Heart left ventricle (tissue), 13 donors: Measurements from ENCODE around the gene SELENOO.

ENCODE experiments used
- CTCF ChIP-seq, 12 donors: fragments of 200-600 bp; sonication (generic) in 4 of 12; IDR thresholded peaks; one replicate each; pipeline versions ENCODE4 v1.5.0 to v1.8.0; 2018 to 2022; ENCODE audit warnings: antibody characterized with exemption in 12 of 12, mild to moderate bottlenecking in 5 of 12
- POLR2A ChIP-seq, 2 donors: fragments of 450-650 bp; IDR thresholded peaks; one replicate each; pipeline ENCODE4 v1.6.1; 2017; ENCODE audit warnings: antibody characterized with exemption in 2 of 2, mild to moderate bottlenecking in 2 of 2, moderate library complexity in 2 of 2
- donor health status: ischemic (EF 13 %, LVEDD 7.1; RV severe dilation, severe dysfunction).
- donor health status: DM: no; HTN: yes; CAD: no.
- donor health status: DM: no; HTN: no; CAD: no.
- donor health status: ischemic (EF 25% LVEDD 6.9; RV normal size, moderate dysfunction).
- donor health status: ischemic (EF 25% LVEDD 5.7; RV mildly dilated, moderate dysfunction).
- donor health status: ischemic (EF 35%, LVEDD 5.7; RV mildly dilated, moderate dysfunction).
- donor health status: nonischemic (EF 11% LVEDD 7.7; RV severe dilation, severe dysfunction).
- donor health status: DM: yes; HTN: yes; CAD: no.
- donor health status: PGD.
- donor health status: ischemic (EF 29% LVEDD 5.4; RV normal size, mild dysfunction).
- donor health status: nonischemic (EF 23%, LVEDD 6.1; RV moderate dilation, normal function).

GRCh38 chr22:50175191-50175461 lies 25.7 kb upstream of the SELENOO start:
- no peak for TF ChIP-seq CTCF (IDR thresholded peaks at IDR 0.05)
- no peak for TF ChIP-seq POLR2A (IDR thresholded peaks at IDR 0.05)
